NCI-H446 (cell line): ENCODE results near the gene FBXO34.
"Not testable (repeated sequence)": the region's sequence is repeated elsewhere in the genome, so short reads cannot be mapped to it uniquely, and the experiment has no call there.

Source experiments
- DNase-seq, 2 experiments: peaks; one replicate each; lab custom pipeline; 2025; lab: John Stamatoyannopoulos, UW

Gene FBXO34

DNA sequence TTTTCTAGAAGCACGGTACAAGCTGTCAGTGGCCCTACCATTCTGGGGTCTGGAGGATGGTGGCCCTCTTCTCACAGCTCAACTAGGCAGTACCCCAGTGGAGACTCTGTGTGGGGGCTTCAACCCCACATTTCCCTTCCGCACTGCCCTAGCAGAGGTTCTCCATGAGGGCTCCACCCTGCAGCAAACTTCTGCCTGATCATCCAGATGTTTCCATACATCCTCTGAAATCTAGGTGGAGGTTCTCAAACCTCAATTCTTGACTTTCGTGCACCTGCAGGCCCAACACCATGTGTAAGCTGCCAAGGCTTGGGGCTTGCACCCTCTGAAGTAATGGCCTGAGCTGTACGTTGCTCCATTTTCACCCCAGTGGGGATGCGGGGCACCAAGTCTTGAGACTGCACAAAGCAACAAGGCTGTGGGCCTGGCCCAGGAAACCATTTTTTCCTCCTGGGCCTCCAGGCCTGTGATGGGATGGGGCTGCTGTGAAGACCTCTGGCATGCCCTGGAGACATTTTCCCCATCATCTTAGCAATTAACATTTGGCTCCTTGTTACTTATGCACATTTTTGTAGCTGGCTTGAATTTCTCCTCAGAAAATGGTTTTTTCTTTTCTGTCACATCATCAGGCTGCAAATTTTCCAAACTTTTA lies 41.3 kb downstream of the FBXO34 start:
- DNase-seq, result not testable (repeated sequence)

DNA sequence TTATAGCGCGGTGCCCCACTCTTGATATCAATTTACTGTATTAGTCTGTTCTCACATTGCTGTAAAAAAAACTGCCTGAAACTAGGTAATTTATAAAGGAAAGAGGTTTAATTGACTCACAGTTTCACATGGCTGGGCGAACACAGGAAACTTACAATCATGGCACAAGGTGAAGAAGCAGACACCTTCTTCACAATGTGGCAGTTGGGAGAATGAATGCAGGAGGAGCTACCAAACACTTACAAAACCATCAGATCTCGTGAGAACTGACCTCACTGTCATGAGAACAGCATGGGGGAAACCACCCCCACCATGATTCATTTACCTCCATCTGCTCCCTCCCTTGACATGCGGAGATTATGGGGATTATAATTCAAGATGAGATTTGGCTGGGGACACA lies 42.3 kb downstream of the FBXO34 start:
- DNase-seq, result no peak

DNA sequence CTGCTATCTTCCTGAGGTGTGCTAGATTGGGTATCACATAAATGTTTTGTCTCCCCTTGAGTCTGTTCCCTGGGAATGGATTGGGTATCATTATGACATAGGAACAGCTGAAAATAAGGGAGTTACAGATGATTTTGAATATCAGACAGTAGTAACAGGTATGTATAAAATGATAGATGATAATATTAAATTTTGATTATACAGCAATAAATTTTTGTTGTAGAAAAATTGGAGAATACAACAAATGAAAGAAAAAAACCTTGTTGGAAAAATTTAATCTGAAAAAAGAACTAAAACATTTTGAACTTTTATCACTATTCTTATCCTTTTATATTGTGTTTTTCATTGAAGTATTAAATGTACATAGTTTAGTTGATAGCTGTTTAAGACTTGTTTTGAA lies 43.2 kb downstream of the FBXO34 start:
- no peak for DNase-seq

DNA sequence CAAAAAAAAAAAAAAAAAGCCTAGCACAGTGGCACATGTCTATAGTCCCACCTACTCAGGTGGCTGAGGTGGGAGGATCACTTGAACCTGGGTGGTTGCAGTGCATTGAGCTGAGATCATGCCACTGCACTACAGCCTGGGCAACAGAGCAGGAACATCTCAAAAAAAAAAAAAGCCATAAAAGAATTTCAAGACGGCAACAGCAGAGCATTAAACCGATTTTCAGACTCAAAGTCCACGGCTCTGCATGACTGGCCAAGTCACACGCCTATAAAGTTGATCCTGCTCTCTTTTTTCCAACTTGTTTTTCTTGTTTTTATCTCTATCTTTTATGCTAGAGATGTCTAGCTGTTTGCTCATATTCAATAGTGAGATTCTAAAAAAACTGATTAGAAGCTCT lies 45.3 kb downstream of the FBXO34 start:
- no peak for DNase-seq

DNA sequence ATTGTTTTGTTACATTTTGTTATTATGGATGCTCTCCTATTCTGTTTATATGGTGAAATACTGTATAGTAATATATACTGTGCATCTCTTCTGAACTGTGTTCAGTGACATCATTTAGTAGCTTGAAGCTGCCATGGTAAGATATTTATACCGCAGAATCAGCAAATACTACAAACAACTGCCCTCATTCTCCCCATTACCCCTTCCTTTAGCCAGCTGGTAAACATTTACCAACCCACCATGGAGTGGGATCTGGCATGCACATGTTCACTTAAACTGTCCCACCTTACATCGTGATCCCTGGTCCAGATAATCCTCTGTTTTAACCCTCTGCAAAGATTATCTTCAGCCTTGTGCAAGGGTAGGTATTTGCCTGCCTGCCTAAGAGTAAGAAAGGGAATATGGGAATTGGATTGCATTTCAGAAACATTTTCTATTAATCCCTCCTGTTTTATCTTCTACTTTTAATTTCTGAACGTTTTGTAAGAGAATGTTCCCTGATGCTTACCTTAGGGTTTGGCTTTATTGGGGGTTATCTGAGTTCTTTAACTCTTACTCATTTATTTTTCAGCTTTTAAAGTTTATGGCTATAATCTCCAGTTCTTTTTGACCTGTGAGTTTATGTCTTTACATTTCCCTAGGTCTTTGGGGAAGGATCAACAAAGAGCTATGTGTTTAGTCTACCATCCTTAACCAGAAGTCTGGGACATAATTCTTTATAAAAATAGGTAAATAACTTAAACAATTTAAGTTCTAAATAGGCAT lies 46.5 kb downstream of the FBXO34 start:
- DNase-seq, result no peak

DNA sequence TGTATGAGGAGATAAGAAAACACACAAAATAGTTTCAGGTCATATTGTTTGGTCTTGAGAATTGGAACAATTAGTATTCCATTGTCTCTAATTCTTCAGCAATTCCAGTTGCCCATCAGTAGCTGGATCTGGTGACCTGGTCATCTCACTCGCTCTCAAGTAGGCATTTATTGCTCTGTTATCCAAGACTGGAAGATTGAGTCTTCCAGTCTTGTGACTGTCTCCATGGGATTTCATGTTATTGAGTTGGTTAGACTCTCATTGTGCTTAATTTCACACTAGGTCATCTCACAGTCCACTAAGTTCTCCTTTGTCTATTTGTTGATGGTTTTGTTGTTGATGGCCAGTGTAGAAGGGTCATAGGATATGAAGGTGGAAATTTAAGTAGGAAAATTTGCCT lies 47.5 kb downstream of the FBXO34 start:
- DNase-seq, result no peak

DNA sequence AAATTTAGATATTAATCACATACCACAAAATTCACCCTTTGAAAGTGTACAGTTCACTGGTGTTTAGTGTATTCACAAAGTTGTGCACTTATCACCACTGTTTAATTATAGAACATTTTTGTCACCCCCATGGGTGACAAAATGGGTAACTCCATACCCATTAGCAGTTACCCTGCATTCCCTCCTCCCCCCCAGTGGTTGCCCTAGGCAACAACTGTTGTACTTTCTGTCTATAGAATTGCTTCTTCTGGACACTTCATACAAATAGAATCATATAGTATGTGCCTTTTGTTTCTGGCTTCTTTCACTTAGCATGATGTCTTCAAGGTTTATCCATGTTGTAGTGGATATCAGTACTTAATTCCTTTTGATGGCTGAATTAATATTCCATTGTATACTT lies 52.7 kb downstream of the FBXO34 start:
- DNase-seq, result no peak

DNA sequence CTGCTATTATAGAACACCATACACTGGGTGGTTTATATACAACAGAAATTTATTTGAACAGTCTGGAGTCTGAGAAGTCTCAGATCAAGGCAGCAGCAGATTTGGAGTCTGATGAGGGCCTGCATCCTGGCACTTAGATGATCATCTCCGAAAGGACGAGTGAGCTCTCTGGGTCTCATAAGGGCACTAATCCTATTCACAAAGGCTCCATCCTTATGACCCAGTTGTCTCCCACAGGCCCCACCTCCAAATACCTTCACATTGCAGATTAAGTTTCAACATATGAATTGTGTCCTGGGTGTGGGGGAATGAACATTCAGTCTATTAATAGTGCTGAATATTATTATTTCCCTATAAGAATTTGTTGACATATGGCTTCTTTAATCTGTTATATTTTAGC lies 53.6 kb downstream of the FBXO34 start:
- DNase-seq, result no peak

DNA sequence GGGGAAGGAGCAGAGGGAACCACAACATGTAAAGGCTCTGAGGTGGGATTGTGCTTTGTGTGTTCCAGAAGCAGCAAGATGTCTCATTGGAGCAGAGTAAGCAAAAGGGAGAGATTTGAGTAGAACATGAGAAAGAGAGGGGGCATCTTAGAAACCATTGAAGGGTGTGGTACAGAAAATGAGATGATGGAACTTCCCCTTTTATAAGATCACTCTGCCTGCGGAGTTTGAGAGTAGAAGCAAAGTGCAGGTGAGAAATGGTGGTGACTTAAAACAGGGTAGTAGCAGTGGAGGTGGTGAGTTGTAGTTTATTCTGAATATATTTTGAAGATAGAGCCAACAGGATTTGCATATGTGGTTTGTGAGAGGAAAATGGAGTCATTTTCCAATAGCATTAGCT lies 56.0 kb downstream of the FBXO34 start:
- DNase-seq, result no peak

DNA sequence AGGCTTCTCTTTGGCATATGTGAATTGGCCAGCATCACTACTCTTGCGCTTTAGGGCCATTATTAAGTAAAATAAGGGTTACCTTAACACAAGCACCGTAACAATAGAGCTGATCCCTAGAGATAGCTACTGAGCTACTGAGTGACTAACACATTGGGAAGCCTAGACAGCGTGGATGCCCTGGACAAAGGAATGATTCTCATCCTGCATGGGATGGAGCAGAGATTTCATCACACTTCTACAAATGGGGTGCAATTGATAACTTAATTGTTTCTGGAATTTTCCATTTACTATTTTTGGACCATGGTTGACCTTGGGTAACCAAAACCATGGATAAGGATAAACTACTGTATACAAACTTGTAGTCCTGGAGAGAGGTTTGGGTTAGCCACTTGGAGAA lies 57.1 kb downstream of the FBXO34 start:
- DNase-seq, result no peak

DNA sequence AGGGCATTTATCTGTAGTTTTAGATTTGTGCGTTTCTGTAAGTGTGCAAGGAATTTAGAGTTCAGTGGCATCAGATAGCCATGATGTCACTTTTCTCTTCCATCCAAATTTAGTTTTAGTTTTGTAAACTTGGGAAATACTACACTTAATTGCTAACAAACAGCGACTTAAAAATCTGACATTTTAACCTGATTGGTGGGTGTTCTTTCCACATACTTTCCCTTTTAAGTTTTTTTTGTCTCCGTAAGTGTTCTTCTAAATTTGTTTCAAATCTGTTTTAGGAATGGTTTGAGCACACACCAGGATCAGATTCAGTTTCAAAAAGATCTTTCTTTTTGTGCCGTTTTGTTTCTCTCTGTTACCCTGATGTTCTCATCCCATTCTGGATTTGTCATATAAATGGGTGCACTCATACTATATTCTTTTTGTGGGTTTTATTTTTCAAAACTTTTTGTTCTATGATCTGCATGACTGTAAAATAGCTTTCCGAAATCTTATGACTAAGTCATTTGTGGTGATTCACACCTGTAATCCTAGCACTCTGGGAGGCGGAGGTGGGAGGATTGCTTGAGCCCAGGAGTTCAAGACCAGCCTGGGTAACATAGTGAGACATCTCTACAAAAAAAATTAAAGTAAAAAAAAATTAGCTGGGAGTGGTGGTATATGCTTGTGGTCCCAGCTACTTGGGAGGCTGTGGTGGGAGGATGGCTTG lies 58.9 kb downstream of the FBXO34 start:
- no peak for DNase-seq

DNA sequence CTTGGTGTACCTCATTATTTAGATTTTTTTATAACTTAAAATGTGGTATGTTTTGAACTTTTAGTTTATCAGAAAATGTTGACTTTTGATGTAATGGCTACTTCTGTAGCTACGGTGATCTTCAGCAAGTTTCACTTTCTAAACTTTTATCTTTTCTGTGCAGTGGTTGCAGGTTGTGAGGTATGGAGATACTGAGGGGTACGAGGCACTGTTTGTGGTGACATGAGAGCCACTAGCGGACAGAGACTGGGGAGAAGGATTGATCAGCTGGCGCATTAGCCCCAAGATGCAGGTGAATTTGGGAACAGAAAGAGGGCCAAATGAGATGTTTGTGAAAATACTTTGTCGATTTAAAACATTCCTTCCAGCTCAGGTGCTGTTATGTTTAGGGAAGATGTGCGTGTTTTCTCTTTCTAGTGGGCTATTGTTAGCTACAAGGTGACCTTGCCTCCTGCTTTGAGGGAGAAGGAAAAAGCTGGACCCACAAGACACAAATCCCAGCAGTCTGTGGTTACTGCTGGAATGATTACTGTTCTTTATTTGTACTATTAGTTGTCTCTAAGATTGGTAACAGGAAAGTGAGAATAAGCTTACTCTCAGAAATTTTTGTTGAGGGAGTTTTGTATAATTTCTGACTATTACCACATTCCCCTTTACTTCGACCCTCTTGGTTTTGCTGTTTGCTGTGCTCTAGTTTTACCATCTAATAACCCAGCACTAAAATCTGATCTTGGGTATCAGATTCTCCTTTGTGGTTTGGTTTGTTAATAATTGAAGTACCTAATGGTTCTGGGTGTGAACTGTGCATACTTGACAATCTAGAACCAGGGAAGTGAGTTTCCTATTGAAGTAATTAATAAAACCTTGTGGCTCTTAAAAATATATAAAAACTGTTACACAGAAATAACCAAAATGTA lies 61.7 kb downstream of the FBXO34 start:
- no peak for DNase-seq

DNA sequence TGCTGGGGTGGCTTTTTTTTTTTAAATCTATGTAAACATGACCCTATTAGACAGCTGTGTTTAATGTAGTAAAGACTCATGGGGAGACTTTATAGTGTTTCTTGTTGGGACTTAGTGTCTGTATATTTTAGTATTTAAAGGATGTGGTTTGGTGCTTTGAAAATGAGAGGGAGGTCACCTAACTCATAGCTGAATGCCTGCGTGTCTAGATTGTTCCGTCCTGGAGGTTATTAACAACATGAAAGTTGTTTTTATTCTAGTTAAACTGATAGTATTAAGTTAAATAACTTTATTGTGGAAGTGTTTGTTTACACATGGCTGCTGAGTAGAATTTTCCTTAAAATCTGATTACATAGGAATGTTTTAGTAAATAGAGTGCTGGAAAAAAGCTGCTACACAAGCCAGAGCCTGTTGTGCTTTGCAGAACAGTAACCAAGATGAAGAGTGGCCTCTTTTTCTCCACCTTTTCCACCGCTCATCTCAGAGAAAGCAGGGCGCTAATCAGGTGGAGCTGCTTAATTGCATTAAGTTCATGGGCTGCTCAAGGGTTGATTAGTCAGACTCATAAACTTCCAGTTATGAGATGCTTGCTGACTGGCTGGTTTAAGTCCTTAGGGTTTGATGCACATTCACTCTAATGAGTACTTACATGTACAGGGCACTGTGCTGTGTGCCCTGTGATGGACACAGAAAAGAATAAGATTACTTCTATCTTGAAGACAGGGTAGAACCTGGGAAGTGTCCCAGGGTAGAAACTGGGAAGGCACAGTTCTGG lies 62.7 kb downstream of the FBXO34 start:
- no peak for DNase-seq

DNA sequence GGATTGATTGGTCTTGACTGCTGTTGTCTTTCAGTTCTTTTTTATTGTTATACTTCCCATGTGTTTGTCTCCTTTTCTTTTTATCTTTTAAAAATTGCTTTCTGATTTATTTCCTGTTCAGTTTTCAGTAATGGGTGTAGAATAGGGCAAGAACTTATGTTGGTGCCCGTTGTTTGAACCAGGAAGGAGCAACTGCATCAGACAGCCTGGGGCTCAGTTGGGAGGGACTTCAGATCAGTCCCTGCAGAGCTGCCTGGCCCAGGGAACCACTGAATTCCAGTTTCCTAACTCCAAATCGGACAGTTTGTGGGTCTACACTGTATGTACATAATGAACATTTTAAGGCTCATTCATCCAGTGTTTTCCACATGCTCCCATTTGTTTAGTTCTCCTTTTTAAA lies 64.9 kb downstream of the FBXO34 start:
- no peak for DNase-seq

DNA sequence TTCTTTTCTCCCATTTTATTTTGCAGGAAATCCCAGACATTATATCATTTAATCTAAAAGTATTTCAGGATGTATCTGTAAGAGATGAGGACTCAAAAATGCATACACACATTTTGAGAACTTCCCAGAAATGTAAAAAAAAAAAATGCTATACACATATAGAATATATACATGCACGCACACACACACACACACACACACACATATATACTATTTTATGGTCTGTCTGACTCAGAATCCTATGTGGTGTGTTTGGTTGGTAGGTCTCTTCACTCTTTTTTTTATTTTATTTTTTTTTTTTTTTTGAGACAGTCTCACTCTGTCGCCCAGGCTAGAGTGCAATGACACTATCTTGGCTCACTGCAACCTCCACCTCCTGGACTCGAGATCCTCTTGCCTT lies 65.5 kb downstream of the FBXO34 start:
- DNase-seq, result no peak

DNA sequence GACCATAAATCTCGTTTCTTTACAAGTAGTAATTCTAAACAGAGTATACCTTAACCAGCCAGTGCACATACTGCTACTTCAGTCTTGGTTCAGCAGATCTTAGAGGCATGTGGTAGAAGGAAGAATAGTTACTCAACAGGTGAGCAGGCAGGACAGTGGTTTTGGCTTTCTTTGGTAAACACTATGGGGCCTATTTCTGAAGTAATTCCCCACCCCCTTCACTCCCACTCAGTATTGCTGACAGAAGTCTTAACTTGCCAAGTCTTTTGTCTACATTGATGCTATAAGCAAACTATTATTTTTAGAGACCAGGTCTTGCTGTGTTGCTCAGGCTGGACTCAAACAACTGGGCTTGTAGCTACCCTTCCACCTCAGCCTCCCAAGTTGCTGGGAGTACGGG lies 68.5 kb downstream of the FBXO34 start:
- no peak for DNase-seq

DNA sequence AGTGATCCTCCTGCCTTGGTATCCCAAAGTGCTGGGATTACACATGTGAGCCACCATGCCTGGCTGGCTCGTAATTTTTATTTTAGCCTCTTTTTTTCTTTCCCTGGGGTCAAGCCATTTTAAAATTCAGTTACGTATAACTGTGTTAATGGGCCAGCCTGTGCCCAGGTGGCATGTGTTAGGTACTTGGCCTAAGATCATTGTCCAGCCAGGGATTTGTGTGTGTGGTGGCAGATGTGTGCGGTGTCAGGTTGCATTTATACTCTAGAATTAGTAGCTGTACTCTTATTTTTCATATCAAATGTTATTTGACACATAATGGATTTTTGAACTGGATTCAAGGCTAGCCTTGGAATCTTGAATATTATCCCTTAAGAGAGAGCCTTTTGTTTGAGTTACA lies 69.3 kb downstream of the FBXO34 start:
- DNase-seq, result no peak

DNA sequence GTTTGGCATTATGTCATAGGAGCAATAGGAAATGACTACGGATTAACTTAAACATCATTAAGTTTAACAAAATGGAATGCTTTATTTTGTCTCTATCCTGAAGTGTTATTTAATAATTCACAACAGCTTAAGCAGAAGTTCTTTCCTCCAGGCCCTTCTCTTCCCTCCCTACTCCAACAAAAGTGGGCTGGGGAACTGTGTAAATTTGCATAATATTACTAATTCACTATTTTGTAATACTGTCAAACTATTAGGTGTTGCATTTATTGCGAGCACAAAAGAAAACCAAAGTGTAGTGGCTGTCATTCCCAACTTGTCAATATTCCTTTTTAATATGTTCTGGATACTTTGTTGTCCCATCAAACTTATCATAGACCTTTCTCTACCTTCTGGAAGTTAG lies 70.6 kb downstream of the FBXO34 start:
- DNase-seq, result no peak

DNA sequence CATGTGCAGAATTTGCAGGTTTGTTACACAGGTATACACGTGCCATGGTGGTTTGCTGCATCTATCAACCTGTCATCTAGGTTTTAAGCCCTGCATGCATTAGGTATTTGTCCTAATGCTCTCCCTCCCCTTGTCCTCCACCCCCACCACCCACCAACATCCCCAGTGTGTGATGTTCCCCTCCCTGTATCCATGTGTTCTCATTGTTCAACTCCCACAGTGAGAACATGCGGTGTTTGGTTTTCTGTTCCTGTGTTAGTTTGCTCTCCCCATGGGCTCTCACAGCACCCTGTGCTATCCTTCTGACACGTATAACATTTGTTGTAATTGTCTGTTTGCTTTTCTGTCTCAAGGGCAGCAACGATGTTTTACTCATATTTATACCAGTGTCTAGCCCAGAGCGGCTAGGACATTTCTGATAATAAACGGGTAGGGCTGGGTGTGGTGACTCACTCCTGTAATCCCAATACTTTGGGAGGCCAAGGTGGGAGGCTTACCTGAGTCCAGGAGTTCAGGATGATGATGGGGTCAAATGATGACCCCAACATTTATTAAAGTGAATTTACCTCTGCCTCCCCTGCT lies 73.5 kb downstream of the FBXO34 start:
- DNase-seq, result not testable (repeated sequence)

DNA sequence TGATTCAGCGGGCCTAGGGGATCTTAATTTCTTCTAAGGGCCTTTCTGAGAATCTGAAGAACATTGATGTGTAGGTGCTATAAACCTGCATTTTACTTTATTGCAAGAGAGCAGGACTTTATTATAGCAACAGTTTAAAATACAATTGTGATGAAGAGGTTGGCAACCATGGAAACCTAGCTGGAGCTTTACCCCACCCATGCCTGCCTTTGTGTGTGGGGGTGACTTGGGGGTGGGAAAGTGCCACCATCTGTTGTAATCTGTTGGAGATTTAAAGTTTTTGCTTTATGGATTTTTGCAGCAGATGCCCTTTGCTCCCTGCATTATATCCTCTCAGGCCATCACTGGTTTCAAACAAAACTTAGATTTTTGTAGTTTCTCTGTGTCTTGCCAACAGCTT lies 75.8 kb downstream of the FBXO34 start:
- DNase-seq, result no peak

DNA sequence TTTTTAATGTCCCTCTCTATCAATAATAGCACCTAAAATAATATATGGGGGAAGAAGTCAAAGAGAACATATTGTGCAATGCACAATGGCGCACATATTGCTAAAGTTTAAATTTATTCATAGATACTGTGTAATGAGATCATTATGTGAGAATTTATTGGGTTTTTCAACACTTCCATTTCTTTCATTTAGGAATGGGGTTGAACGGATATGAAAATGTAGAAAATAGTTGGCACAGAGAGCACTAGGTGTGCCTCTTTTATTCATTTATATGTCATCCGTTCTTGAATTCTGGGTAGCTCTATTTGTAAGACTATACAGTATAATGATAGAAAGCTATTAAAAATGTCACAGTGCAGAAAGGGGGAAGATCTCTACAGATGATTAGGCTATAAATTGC lies 76.5 kb downstream of the FBXO34 start:
- no peak for DNase-seq
